Kidney (tissue), 14 donors: Measurements from ENCODE around the gene PRR15L. TPM values are rescaled to one million over a fixed set of nuclear protein-coding genes. Genes with fewer than 3 reads are reported as not detected.
"Not testable (repeated sequence)": the region's sequence is repeated elsewhere in the genome, so short reads cannot be mapped to it uniquely, and the experiment has no call there.

Source experiments
- DNase-seq, 5 donors: peaks; one replicate each; pipeline ENCODE4 v3.0.0-alpha.2; 2013 to 2020
- FAIRE-seq: peaks from 2 replicates; lab custom pipeline; 2012; peaks lifted over from hg19 to GRCh38; lab: Jason Lieb, UNC
- H3K27ac ChIP-seq, 2 donors: one replicate each; pipeline ENCODE4 v1.7.0; 2013; ENCODE audit warnings: low read depth in 2 of 2, low read length in 2 of 2, inconsistent platforms in 1 of 2
- H3K27me3 ChIP-seq: one replicate; pipeline ENCODE4 v1.7.1; 2013; ENCODE audit warnings: low read length, inconsistent platforms; ENCODE audit not compliant: control insufficient read depth, insufficient read depth
- H3K36me3 ChIP-seq, 3 donors: one replicate each; pipeline versions ENCODE4 v1.7.0 to v1.7.1; 2013; ENCODE audit warnings: low read length in 3 of 3, control low read depth in 1 of 3, inconsistent platforms in 1 of 3; ENCODE audit not compliant: insufficient read depth in 3 of 3, control insufficient read depth in 2 of 3
- H3K4me1 ChIP-seq, 3 donors: one replicate each; pipeline versions ENCODE4 v1.7.0 to v1.7.1; 2013; ENCODE audit warnings: low read length in 3 of 3, inconsistent platforms in 1 of 3, low read depth in 1 of 3; ENCODE audit not compliant: control insufficient read depth in 2 of 3, insufficient read depth in 2 of 3
- H3K4me3 ChIP-seq, 3 donors: one replicate each; pipeline versions ENCODE4 v1.7.0 to v1.8.1; 2013; ENCODE audit warnings: low read length in 3 of 3, control low read depth in 1 of 3, inconsistent platforms in 1 of 3
- H3K9ac ChIP-seq, 3 donors: one replicate each; pipeline versions ENCODE4 v1.7.0 to v1.7.1; 2013; ENCODE audit warnings: low read length in 3 of 3, control low read depth in 1 of 3, inconsistent platforms in 1 of 3
- H3K9me3 ChIP-seq, 3 donors: one replicate each; pipeline versions ENCODE4 v1.7.0 to v1.7.1; 2013; ENCODE audit warnings: low read length in 3 of 3, control low read depth in 1 of 3, inconsistent platforms in 1 of 3; ENCODE audit not compliant: control insufficient read depth in 2 of 3, insufficient read depth in 1 of 3
- intact Hi-C: fragments of 100-400 bp; cut with DNase I; formaldehyde crosslinking; loops from one replicate; pipeline ENCODE4 v1.11.1; 2022
- polyA plus RNA-seq: library from polyadenylated mRNA; stranded (reverse); fragments of 350-450 nt; fragmentation: Illumina TruSeq; extraction: RNeasy Lipid Tissue Mini Kit (QIAGEN cat#74804); gene quantifications from one replicate; pipeline ENCODE4 v1.2.3, GENCODE V29; 2014; ENCODE audit warnings: low read depth, low replicate concordance; ENCODE audit not compliant: insufficient read depth
- total RNA-seq: library from RNA; stranded (reverse); fragmentation: NEBNext Ultra II Directional; extraction: Animal tissue kit (Norgen Biotek cat#: 25700); gene quantifications from one replicate; pipeline ENCODE4 v1.2.1, GENCODE V29; 2021
- TF ChIP-seq, protein P1 (sequence below): IDR thresholded peaks from 3 replicates; pipeline ENCODE4 v1.5.1; 2012; ENCODE audit warnings: mild to moderate bottlenecking, moderate library complexity, borderline replicate concordance; ENCODE audit not compliant: insufficient read depth; ENCODE audit errors: extremely low read depth
- donor health status: control.
- donor health status: control.
- donor health status: control.
- donor health status: control.
- donor health status: control.
- donor health status: DM: yes; HTN: yes; CAD: no.
- donor health status: Normal renal cell carcinoma (clear cell type).

Gene PRR15L
- total and polyA plus RNA-seq, 2 donors from 2014 or later, result 64.5 to 105 TPM

DNA sequence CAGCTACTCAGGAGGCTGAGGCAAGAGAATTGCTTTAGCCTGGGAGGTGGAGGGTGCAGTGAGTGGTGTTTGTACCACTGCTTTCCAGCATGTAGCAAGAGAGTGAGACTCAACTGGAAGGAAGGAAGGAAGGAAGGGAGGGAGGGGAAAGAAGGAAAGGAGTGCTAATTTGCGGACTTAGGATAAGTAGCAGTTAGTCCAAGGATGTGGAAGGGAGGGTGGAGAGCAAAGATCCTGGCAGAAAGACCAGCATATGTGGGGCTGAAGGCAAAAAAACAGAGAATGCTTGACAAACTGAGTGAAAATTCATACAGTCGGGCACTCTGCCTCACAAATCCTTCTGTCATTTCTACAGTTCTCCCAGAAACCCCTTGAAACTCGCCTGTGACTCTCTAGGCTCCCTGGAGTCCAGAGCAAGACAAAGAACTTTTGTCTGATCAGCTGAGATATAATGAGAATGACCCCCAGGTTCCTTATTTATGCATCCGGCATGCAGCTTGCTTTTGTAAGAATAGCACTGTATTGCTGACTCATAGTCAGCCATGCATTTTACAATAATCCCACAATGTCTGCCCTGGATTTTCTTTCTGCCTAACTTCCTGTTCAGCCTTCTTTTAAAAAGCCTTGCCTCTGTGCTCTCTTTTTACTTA lies 44.7 kb upstream of the PRR15L start:
- FAIRE-seq (no peak), DNase-seq (peak in 2 of 5 donors; percentile 71 to 78)
- Histone ChIP-seq H3K9ac (peak overlapping the region in 1 of 3 donors; percentile 47), H3K4me3 (no peak overlapping the region), H3K27ac (peak overlapping the region; percentile 29 to 66), H3K27me3 (no peaks in the 10 kb centered on the region), H3K4me1 (peaks cover 3 to 12% (median 7%) of the 10 kb centered on the region in 3 donors), H3K36me3 (no peaks in the 10 kb centered on the region), H3K9me3 (no peaks in the 10 kb centered on the region)
- intact Hi-C loops, result no loop called here
- TF ChIP-seq, protein P1, sequence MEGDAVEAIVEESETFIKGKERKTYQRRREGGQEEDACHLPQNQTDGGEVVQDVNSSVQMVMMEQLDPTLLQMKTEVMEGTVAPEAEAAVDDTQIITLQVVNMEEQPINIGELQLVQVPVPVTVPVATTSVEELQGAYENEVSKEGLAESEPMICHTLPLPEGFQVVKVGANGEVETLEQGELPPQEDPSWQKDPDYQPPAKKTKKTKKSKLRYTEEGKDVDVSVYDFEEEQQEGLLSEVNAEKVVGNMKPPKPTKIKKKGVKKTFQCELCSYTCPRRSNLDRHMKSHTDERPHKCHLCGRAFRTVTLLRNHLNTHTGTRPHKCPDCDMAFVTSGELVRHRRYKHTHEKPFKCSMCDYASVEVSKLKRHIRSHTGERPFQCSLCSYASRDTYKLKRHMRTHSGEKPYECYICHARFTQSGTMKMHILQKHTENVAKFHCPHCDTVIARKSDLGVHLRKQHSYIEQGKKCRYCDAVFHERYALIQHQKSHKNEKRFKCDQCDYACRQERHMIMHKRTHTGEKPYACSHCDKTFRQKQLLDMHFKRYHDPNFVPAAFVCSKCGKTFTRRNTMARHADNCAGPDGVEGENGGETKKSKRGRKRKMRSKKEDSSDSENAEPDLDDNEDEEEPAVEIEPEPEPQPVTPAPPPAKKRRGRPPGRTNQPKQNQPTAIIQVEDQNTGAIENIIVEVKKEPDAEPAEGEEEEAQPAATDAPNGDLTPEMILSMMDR, result no peak

DNA sequence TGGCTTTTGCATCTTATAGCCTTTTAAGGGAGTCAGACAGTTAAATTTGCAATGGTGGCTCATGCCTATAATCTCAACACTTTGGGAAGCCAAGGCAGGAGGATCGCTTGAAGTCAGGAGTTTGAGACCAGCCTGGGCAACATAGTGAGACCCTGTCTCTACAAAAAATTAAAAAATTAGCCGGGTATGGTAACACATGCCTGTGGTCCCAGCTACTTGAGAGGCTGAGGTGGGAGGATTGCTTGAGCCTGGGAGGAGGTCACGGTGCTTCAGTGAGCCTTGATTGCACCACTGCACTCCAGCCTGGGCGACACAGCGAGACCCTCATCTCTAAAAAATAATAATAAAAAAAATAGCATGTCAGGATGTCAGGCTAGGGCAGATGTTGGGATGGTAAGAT lies 44.0 kb upstream of the PRR15L start:
- FAIRE-seq, intact Hi-C loops: not testable (repeated sequence)

DNA sequence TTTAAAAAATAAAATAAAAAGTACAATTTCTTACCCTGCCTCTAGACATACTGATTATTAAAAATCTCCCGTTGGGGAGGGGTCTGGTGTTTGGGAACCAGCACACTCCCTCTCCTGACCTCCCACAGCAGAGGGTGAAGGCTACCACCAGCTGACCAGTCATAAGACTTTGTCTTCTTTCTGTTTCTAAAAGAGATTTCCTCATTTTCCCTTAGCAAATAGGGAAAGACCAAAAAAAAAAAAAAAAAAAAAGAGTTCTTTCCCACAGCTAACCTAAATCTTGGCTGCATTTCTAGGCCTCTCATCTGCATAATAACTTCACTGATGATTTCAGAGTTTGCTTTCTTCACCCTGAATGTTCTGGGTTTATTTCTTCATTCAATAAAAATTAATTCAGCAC lies 43.5 kb upstream of the PRR15L start:
- DNase-seq (no peak), FAIRE-seq (no peak)
- no peak overlapping the region for H3K27ac ChIP-seq

More for the DNA sequence above, 44.0 kb upstream of the PRR15L start:
- not testable (repeated sequence) for H3K9me3 ChIP-seq, H3K4me3 ChIP-seq, H3K27me3 ChIP-seq, DNase-seq, H3K27ac ChIP-seq, H3K9ac ChIP-seq, H3K36me3 ChIP-seq
- H3K4me1 ChIP-seq, result peaks cover 3 to 12% (median 7%) of the 10 kb centered on the region in 3 donors

DNA sequence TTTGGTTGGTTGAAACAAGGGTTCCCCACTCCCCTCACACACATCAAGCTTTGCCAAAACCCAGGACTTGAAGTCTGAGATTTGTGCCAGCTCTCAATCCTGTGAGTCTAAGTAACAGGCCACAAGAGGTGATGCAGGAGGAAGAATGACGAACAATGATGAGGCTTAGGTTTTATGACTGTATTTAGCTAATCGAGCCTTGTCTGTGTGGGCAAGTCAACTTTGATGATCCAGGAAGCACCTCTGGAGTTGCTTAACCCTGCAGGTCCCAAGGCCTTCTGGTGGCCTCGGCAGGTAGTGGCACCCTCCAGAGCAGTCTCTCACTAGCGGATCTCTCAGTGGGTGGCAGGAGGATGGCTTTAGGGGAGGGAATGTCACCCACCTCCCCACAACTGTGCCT lies 41.9 kb upstream of the PRR15L start:
- H3K27ac ChIP-seq, result no peak overlapping the region
- H3K4me1 ChIP-seq, result peaks cover 3 to 14% (median 7%) of the 10 kb centered on the region in 3 donors
- intact Hi-C loops, result no loop called here
- H3K4me3 ChIP-seq, result no peak overlapping the region
- FAIRE-seq, result no peak
- H3K36me3 ChIP-seq, result no peaks in the 10 kb centered on the region
- H3K9ac ChIP-seq, result no peak overlapping the region
- TF ChIP-seq, protein P1, result no peak
- no peaks in the 10 kb centered on the region for H3K9me3 ChIP-seq
- no peak for DNase-seq
- H3K27me3 ChIP-seq, result no peaks in the 10 kb centered on the region

More for the DNA sequence above, 43.5 kb upstream of the PRR15L start:
- Histone ChIP-seq H3K4me1 (peaks cover 3 to 12% (median 7%) of the 10 kb centered on the region in 3 donors), H3K9me3 (no peaks in the 10 kb centered on the region), H3K4me3 (no peak overlapping the region), H3K36me3 (no peaks in the 10 kb centered on the region), H3K9ac (no peak overlapping the region), H3K27me3 (no peaks in the 10 kb centered on the region)
- TF ChIP-seq, protein P1, result no peak
- intact Hi-C loops, result no loop called here
